H4 (cell line): Measurements from ENCODE around the gene LRRC3. TPM values are rescaled to one million over a fixed set of nuclear protein-coding genes. Genes with fewer than 3 reads are reported as not detected.
"Not testable (repeated sequence)": the region's sequence is repeated elsewhere in the genome, so short reads cannot be mapped to it uniquely, and the experiment has no call there.

Experiments
- DNase-seq: peaks from one replicate; pipeline ENCODE4 v3.0.0-alpha.2; 2015; ENCODE audit warnings: low spot score
- total RNA-seq: library from RNA; depleted of rRNA; stranded (reverse); fragments of >200 nt; shearing (Covaris generic); gene quantifications from 2 replicates; pipeline ENCODE4 v1.2.3, GENCODE V29; 2014

The LRRC3 gene
- total RNA-seq, 1 experiment from 2014 or later, result 0.52 TPM

GRCh38 chr21:44496564-44497550 is 41.5 kb downstream of the LRRC3 start:
- DNase-seq, result no peak

GRCh38 chr21:44497703-44498126 is 42.4 kb downstream of the LRRC3 start:
- DNase-seq, result no peak

GRCh38 chr21:44498280-44499210 is 43.2 kb downstream of the LRRC3 start:
- no peak for DNase-seq

- no peak for DNase-seq
These were observed 43.9 kb downstream of the LRRC3 start for GRCh38 chr21:44499211-44499560.

GRCh38 chr21:44499631-44500030 is 44.3 kb downstream of the LRRC3 start:
- DNase-seq, result no peak

GRCh38 chr21:44500111-44500510 is 44.8 kb downstream of the LRRC3 start:
- no peak for DNase-seq

DNA sequence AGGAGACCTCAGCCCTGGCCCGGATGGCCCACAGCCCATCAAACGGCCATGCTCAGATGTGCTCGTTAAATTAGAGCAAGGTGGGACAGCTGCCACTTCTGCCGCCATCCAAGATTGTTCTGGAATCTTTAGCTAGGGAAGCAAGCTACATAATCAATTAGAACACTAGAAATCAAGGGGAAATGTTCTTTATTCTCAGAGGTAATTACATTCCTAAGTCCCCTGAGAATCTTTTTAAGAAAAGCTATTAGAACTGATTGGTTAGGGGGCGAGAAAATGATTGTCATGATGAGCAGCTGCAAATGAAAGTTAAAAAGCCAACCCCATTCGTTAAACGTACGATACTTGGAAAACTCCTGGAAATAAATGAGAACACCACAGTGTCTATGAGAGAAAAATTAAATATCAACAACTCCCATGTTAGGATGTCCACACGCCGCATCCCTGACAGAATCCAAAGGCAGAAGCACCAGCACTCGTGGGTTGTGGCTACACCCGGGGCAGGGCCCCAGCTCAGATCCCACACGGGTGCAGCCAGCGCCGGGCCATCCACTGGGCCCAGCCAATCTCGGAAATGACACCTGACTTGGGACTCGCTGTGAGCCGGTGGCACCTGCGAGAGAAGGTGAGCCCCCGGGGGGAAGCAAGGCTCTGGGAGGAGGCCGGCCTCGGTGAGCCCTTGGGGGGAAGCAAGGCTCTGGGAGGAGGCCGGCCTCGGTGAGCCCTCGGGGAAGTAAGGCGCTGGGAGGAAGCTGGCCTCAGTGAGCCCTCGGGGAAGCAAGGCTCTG is 47.1 kb downstream of the LRRC3 start:
- no peak for DNase-seq

DNA sequence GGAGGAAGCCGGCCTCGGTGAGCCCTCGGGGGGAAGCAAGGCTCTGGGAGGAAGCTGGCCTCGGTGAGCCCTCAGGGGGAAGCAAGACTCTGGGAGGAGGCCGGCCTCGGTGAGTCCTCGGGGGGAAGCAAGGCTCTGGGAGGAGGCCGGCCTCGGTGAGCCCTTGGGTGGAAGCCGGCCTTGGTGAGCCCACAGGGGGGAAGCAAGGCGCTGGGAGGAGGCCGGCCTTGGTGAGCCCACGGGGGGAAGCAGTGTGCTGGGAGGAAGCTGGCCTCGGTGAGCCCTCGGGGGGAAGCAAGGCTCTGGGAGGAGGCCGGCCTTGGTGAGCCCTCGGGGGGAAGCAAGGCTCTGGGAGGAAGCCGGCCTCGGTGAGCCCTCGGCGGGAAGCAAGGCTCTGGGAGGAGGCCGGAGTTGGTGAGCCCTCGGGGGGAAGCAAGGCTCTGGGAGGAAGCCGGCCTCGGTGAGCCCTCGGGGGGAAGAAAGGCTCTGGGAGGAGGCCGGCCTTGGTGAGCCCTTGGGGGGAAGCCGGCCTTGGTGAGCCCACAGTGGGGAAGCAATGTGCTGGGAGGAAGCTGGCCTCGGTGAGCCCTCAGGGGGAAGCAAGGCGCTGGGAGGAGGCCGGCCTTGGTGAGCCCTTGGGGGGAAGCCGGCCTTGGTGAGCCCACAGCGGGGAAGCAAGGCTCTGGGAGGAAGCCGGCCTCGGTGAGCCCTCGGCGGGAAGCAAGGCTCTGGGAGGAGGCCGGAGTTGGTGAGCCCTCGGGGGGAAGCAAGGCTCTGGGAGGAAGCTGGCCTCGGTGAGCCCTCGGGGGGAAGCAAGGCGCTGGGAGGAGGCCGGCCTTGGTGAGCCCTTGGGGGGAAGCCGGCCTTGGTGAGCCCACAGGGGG is 47.9 kb downstream of the LRRC3 start:
- not testable (repeated sequence) for DNase-seq

DNA sequence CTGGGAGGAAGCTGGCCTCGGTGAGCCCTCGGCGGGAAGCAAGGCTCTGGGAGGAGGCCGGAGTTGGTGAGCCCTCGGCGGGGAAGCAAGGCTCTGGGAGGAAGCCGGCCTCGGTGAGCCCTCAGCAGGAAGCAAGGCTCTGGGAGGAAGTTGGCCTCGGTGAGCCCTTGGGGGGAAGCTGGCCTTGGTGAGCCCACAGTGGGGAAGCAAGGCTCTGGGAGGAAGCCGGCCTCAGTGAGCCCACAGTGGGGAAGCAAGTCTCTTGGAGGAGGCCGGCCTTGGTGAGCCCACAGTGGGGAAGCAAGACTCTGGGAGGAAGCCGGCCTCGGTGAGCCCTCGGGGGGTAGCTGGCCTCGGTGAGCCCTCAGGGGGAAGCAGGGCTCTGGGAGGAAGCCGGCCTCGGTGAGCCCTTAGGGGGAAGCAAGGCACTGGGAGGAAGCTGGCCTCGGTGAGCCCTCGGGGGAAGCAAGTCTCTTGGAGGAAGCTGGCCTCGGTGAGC is 48.6 kb downstream of the LRRC3 start:
- DNase-seq, result no peak

GRCh38 chr21:44505673-44506278 is 50.5 kb downstream of the LRRC3 start:
- no peak for DNase-seq

GRCh38 chr21:44506279-44507255 is 51.3 kb downstream of the LRRC3 start:
- no peak for DNase-seq

- no peak for DNase-seq
These were observed 52.5 kb downstream of the LRRC3 start for GRCh38 chr21:44507673-44508425.

DNA sequence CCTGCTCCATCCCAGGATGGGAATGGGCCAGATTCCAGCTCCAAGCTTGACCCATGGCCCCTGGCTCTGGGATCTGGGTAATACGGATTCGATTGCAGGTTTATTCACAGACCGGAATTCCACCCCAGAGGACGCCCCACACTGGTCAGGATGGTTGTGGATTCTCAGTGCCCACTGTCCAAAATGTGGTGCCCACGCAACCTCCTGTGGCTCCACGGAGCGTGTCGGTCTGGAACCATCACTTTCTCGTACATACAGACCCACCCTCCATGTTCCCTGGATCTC is 53.1 kb downstream of the LRRC3 start:
- no peak for DNase-seq

GRCh38 chr21:44508711-44509445 is 53.6 kb downstream of the LRRC3 start:
- DNase-seq, result no peak

GRCh38 chr21:44509539-44509938 is 54.2 kb downstream of the LRRC3 start:
- DNase-seq, result peak; percentile 82

DNA sequence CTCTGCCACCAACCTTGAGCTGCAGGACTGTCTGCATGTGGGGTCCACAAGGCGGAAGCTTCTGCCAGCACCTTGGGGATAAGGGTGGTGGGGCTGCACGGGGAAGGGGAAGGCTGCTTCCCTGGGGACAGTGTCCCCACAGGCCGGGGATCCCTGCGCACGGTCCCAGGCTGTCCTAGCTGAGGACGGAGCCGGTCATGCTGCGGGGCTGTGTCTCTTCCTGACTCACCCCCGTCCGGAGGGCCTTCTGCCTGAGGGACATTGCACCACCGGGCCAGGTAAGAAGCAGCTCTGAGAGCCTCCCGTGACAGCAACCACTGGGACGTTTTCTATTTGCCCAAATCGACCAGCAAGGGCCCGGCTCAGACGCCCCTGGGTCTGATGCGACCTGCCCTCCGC is 54.8 kb downstream of the LRRC3 start:
- DNase-seq, result no peak

DNA sequence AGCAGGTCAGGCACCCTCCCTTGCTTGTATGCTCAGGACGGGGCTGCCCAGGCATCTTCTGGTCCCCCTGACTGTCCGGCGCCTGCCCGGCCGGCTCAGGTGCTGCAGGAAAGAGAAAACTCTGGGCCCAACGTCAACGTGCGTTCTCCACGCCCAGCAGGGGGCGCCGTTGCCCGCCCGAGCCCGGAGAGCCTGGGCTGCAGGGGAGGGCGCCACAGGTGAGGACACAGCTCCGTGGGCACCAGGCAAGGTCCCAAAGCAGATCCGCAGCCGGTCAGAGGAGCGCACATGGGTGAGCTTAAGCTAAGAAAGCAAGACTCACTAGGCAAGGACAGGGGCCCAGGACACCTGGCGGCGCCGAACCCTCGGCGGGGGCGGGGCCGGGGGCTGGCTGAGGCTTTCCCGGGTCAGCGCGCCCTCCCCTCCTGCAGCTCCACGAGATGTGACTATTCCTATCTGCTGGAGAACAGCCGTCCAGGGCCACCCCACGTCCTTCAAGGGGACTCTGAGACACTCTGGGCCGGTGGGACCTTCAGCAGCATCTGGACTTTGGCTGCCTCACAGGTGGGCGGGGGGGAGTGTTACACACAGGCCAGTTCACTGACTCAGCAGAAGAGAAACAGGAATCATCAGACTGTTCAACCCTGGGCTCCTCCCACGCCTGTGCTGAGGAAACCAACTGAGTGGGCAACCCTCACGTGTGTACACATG is 55.4 kb downstream of the LRRC3 start:
- DNase-seq, result peak; percentile 57
